ES-I3 (cell line): Measurements from ENCODE around the gene WDR49.
"Not testable (repeated sequence)": the region's sequence is repeated elsewhere in the genome, so short reads cannot be mapped to it uniquely, and the experiment has no call there.

Experiments
- H3K36me3 ChIP-seq: 2 replicates; pipeline ENCODE4 v1.6.1; 2013; ENCODE audit warnings: mild to moderate bottlenecking, low read length, control low read depth, moderate library complexity; ENCODE audit not compliant: insufficient read depth
- H3K4me1 ChIP-seq: 2 replicates; pipeline ENCODE4 v1.6.1; 2013; ENCODE audit warnings: mild to moderate bottlenecking, control low read depth, low read length; ENCODE audit not compliant: insufficient read depth
- H3K9ac ChIP-seq: 2 replicates; pipeline ENCODE4 v1.6.1; 2013; ENCODE audit warnings: low read depth, mild to moderate bottlenecking, low read length, moderate library complexity
- H3K9me3 ChIP-seq: 2 replicates; pipeline ENCODE4 v1.6.1; 2013; ENCODE audit warnings: mild to moderate bottlenecking, low read length, moderate library complexity; ENCODE audit not compliant: control insufficient read depth, insufficient read depth

The WDR49 gene

GRCh38 chr3:167656821-167657220 is 3.1 kb upstream of the WDR49 start:
- Histone ChIP-seq H3K4me1 (peaks cover 15% of the 10 kb centered on the region), H3K9ac (no peak overlapping the region), H3K9me3 (no peaks in the 10 kb centered on the region), H3K36me3 (no peaks in the 10 kb centered on the region)

GRCh38 chr3:167653155-167653554 is 587 bp downstream of the WDR49 start:
- Histone ChIP-seq H3K4me1 (peaks cover 15% of the 10 kb centered on the region), H3K36me3 (no peaks in the 10 kb centered on the region), H3K9me3 (no peaks in the 10 kb centered on the region), H3K9ac (no peak overlapping the region)

GRCh38 chr3:167651826-167652225 is 1.9 kb downstream of the WDR49 start:
- no peaks in the 10 kb centered on the region for H3K36me3 ChIP-seq
- H3K9ac ChIP-seq, result no peak overlapping the region
- no peaks in the 10 kb centered on the region for H3K9me3 ChIP-seq
- peaks cover 7% of the 10 kb centered on the region; the same call in 1 of the 2 replicates for H3K4me1 ChIP-seq

- Histone ChIP-seq H3K9ac (no peak overlapping the region), H3K36me3 (no peaks in the 10 kb centered on the region), H3K4me1 (peaks cover 7% of the 10 kb centered on the region; the same call in 1 of the 2 replicates), H3K9me3 (no peaks in the 10 kb centered on the region)
Measured at GRCh38 chr3:167650459-167650858, 3.3 kb downstream of the WDR49 start.

- no peaks in the 10 kb centered on the region for H3K36me3 ChIP-seq
- no peaks in the 10 kb centered on the region for H3K9me3 ChIP-seq
- peaks cover 7% of the 10 kb centered on the region; the same call in 1 of the 2 replicates for H3K4me1 ChIP-seq
- no peak overlapping the region for H3K9ac ChIP-seq
Measured at GRCh38 chr3:167649746-167650145, 4.0 kb downstream of the WDR49 start.

GRCh38 chr3:167644611-167645010 is 9.1 kb downstream of the WDR49 start:
- H3K36me3 ChIP-seq, result no peaks in the 10 kb centered on the region
- H3K9ac ChIP-seq, result no peak overlapping the region
- H3K9me3 ChIP-seq, result no peaks in the 10 kb centered on the region
- H3K4me1 ChIP-seq, result no peaks in the 10 kb centered on the region

DNA sequence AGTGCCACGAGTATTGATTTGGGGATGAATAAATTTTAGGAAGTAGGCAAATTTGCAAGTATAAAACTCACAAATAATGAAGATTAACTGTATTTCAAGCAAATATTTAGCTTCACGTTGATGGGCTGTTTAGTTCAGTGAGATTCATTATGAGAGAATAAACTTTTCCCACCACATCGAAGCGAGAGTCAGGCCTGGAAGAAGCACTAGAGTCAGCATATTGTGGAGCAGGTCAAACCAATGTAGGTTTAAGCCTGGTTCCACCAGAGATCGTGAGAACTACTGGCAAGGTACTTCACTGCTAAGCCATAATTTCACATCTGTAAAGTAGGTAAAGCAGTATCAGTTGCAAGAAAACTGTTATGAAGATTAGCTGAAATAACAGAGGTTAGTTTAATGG is 22.3 kb downstream of the WDR49 start:
- H3K36me3 ChIP-seq, result no peaks in the 10 kb centered on the region
- no peaks in the 10 kb centered on the region for H3K4me1 ChIP-seq
- no peak overlapping the region for H3K9ac ChIP-seq
- H3K9me3 ChIP-seq, result no peaks in the 10 kb centered on the region

GRCh38 chr3:167626490-167626889 is 27.3 kb downstream of the WDR49 start:
- Histone ChIP-seq H3K36me3 (no peaks in the 10 kb centered on the region), H3K9ac (no peak overlapping the region), H3K4me1 (no peaks in the 10 kb centered on the region), H3K9me3 (no peaks in the 10 kb centered on the region)

DNA sequence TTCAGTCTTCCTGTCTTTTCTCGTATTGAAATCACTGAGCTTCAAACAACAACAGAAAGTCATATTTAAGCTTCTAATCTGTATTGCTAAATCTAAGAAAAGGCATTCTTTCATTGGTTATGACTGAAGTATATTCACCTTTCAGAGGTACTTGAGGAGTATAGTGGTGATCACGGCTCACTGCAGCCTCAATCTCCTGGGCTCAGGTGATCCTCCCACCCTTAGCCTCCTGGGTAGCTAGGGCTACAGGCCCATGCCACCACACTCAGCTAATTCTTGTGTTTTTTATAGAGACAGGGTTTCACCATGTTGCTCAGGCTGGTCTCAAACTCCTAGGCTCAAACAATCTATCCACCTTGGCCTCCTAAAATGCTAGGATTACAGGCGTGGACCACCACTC is 38.7 kb downstream of the WDR49 start:
- Histone ChIP-seq H3K9me3 (no peaks in the 10 kb centered on the region), H3K9ac (no peak overlapping the region), H3K36me3 (no peaks in the 10 kb centered on the region), H3K4me1 (no peaks in the 10 kb centered on the region)

DNA sequence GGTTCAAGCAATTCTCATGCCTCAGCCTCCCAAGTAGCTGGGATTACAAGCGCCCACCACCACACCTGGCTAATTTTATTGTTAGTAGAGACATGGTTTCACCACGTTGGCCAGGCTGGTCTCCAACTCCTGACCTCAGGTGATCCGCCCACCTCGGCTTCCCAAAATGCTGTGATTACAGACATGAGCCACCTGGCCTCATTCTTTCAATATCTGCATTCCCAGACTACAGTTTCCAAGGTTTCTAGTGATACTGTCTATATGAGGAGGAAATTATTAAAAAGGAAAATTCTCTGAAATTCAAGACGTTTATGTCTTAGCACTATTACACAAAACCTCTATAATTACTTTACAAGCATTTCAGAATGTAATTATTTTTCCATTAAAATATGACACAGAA is 39.5 kb downstream of the WDR49 start:
- H3K36me3 ChIP-seq, H3K4me1 ChIP-seq, H3K9me3 ChIP-seq, H3K9ac ChIP-seq: not testable (repeated sequence)

- no peaks in the 10 kb centered on the region for H3K36me3 ChIP-seq
- no peak overlapping the region for H3K9ac ChIP-seq
- no peaks in the 10 kb centered on the region for H3K9me3 ChIP-seq
- H3K4me1 ChIP-seq, result no peaks in the 10 kb centered on the region
Measured at GRCh38 chr3:167611718-167612117, 42.0 kb downstream of the WDR49 start.

GRCh38 chr3:167609156-167609555 is 44.6 kb downstream of the WDR49 start:
- H3K9ac ChIP-seq, result no peak overlapping the region
- no peaks in the 10 kb centered on the region; the same call in 1 of the 2 replicates for H3K4me1 ChIP-seq
- no peaks in the 10 kb centered on the region for H3K36me3 ChIP-seq
- H3K9me3 ChIP-seq, result no peaks in the 10 kb centered on the region

DNA sequence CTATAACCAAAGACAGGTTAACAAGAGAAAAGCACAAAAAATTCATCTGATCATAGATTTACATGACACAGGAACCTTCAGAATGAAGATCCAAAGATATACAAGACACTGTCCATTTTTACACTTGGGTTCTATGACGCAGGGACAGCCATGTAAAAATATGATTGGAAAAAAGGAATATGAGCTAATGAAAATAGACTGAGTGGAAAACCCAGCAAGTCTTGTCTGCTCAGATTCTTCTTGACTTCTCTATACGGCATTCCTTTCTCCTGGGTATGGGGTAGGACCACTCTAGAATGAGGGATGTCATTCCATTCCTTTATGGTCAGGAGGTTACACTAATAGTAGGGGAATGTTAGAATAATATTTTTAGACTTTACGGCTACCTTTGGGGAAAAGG is 46.9 kb downstream of the WDR49 start:
- Histone ChIP-seq H3K9ac (no peak overlapping the region), H3K4me1 (no peaks in the 10 kb centered on the region; the same call in 1 of the 2 replicates)

DNA sequence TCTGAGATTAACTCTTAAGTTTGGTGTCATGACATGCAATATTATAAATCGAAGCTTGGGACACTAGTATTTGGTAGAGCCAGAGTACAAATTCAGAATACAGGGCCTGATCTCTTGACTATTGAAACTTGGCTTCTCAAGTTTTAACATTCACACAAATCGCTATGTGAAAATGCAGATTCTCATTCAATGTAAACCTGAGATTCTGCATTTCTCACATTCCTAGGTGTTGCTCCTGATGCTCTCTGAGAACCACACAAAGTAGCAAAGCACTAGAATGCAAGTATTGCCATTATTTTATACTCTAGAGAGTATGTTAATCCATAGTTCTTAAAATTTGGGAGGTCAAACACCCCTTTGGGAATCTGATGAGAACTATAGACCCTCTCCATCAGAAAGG is 47.9 kb downstream of the WDR49 start:
- Histone ChIP-seq H3K4me1 (no peaks in the 10 kb centered on the region; the same call in 1 of the 2 replicates), H3K36me3 (no peaks in the 10 kb centered on the region), H3K9me3 (no peaks in the 10 kb centered on the region), H3K9ac (no peak overlapping the region)

More for the DNA sequence above, 46.9 kb downstream of the WDR49 start:
- H3K9me3 ChIP-seq, result no peaks in the 10 kb centered on the region
- H3K36me3 ChIP-seq, result no peaks in the 10 kb centered on the region

GRCh38 chr3:167602041-167602440 is 51.7 kb downstream of the WDR49 start:
- Histone ChIP-seq H3K36me3 (no peaks in the 10 kb centered on the region), H3K9ac (no peak overlapping the region), H3K9me3 (no peaks in the 10 kb centered on the region), H3K4me1 (no peaks in the 10 kb centered on the region; the same call in 1 of the 2 replicates)

DNA sequence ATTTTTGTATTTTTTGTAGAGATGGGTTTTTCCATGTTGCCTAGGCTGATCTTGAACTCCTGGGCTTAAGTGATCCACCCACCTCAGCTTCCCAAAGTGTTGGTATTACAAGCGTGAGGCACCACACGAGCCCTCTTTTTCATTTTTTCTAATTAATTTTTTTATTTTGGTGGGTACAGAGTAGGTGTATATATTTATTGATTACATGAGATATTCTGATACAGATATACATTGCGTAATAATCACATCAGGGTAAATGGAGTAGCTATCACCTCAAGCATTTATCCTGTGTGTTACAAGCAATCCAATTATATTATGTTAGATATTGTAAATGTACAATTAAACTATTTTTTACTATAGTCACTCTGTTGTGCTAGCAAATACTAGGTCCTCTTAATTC is 66.1 kb downstream of the WDR49 start:
- Histone ChIP-seq H3K4me1 (no peaks in the 10 kb centered on the region), H3K36me3 (no peaks in the 10 kb centered on the region), H3K9me3 (no peaks in the 10 kb centered on the region), H3K9ac (no peak overlapping the region)
